ENCODE measurements around the gene YOD1.

YOD1 gene

DNA sequence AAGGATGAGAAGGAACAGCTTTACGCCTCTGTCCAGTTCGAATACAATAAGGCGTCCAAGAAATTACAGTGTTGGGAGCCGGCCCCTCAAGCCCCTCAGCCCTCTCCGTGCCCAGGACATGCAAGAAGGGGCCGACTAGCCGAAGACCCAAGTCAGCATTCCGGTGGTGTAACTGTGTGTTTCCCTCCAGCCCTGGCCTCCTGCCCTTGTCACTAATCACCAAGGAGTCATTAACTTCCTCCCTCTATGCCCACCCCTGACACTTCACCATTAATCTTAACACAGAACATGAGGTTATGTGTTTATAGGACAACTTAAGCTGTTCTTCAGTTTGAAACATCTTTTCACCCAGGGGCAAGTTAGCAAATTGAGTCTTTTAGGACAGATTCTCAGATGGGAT lies 21.2 kb upstream of the YOD1 start:
- no peak for DNase-seq (ENCODE audit: low spot score)

DNA sequence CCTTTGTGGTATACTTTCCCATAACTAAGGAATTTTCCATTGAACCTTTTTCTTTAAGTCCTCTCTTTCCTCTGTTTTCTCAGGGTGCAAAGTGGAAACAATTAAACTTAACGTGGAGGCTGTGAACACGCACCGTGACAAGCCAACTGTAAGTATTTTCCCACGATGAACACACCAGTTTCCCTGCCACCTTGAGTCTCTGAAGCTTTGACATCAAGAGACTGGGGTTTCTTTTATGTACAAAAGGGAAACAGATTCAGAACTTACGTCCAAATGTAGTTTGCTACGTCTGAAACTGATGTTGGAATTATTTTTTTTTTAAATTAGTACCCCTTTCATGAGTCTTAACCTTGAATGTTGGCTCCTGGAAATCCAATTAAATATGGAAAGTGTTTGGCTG lies 20.4 kb upstream of the YOD1 start:
- DNase-seq (ENCODE audit: low spot score) = no peak

DNA sequence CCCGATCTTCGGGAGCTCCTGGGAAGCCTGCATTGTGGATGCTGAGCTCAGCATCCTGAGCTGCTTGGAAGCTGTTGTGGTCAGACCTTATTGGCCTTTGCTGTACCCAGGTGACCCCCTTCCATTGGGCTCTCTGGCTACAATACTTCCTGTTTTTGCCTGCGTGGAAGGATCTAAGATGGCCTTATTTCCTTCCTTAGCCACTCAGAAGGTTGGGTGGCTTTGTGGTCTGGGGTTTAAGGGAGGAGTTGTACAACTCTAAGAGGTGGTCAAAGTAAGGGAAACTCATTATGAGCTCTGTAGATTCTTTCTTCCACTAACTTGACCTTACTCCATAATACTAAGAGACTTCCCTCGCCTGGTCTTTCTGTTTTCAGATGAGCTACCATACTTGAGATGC lies 19.8 kb upstream of the YOD1 start:
- no peak for DNase-seq (ENCODE audit: low spot score)

DNA sequence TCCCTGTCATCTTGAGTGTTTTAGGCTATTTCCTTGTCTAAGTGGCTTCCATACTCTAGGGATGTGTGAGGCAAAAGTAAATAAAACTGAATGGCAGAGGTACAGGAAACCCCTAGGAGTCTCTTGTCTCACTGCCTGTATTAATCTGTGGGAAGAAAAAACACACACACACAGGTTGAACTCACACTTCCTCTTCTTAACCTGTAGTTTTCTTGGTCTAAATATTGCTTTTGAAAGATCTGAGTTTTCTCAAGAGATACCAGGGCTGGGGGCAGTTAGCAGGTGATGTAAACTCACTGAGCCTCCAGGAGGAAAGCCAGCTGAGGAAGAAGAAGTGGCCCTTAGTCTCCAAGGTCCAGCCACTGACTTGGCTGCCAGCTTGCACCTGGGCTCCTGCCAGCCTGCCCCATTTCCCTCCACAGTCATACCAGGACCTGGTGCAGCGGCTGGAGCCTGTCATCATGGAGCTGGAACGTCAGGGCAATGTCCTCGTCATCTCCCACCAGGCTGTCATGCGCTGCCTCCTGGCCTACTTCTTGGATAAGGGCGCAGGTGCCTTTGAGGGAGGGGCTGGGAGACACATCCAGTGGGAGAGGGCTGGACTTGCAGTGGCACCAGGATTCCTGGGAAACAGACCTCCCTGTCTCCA lies 19.0 kb upstream of the YOD1 start:
- DNase-seq (ENCODE audit: low spot score) = no peak

DNA sequence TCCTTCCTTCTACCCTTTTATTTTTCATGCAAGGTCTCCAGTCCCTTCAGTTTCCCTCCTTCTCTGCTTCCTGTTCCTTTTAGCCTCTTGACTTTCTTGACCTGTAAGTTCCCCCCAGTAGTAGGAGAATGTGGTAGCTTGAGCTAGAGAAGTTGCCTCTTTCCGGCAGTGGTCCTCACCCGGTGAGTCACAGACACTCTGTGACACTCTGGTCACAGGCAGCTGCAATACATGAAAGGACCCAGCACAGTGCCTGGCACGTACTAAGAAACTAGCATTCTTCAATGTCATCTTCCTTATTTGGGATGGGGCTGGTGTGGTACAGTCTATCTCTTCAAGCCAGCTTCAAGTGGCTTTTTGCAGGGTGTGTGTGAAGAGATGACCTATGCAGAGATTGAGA lies 18.1 kb upstream of the YOD1 start:
- no peak for DNase-seq (ENCODE audit: low spot score)

DNA sequence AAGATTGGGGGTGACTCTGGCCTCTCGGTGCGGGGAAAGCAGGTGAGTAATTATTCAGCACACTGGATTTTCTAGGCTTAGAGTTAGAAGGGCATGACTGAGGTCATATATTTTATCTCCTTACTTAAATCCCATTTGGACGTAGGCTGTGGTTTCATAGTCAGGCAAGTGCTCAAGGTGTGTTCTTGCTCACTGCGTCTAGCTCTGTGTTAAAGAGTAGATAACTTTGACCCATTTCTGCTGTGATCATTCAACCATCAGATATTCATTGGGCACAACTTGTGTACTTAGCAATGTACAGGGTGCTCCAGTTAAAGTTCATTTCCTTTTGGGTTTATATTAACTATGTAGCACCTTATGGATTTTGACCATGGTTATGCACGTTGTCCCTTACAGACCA lies 16.7 kb upstream of the YOD1 start:
- no peak for DNase-seq (ENCODE audit: low spot score)

DNA sequence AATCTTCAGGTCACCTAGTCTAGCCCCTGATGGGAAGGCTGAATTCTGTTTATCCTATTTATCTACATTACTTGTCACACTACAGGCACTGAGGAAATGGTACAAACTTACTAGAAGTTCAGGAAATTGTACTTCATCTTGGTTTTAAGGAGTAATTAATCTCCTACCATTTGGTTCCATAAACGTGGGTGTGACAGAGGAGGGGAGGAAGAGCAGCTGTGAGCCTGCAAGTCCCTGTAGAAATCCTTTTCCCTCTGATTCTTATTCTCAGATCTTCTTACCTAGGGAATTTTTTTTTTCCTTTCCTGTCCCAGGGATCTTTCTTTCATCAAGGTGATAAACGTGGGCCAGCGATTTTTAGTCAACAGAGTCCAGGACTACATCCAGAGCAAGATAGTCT lies 16.2 kb upstream of the YOD1 start:
- DNase-seq (ENCODE audit: low spot score) = no peak

DNA sequence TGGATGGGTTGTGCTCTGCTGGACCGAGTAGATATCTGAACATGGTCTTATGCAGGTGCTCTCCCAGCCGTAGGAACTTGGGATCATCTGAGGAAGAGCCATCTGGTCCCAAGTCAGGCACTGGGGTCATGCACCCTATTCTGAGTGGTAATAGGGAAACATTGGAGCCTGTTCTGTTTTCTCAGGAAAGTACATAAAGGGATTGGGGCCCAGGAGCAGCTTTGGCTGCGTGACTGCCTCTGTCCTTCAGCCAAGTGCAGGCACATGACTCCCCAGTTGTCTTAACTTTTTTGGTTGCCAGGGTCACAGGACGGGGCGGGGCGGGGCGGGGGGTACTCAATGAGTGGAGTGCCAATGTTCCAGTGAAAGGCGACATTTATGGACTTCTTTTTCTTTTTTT lies 13.6 kb upstream of the YOD1 start:
- DNase-seq (ENCODE audit: low spot score) = no peak

DNA sequence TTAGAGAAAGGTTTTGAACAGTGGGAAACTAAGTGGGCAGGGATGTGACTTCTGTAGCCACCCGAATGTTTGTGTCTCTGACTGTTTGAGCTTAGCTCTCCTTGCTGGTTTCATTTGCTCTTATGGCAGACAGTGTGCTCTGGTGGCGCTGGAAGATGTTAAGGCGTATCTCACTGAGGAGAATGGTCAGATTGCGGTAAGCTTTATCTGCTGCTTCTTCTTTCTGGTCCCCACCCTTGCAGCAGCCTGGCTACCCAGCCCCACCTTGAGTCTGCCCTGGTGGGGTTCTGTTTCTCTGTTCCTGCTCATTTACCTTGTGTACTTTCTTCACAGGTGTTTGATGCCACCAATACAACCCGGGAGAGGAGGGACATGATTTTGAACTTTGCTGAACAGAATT lies 12.0 kb upstream of the YOD1 start:
- DNase-seq (ENCODE audit: low spot score) = no peak

DNA sequence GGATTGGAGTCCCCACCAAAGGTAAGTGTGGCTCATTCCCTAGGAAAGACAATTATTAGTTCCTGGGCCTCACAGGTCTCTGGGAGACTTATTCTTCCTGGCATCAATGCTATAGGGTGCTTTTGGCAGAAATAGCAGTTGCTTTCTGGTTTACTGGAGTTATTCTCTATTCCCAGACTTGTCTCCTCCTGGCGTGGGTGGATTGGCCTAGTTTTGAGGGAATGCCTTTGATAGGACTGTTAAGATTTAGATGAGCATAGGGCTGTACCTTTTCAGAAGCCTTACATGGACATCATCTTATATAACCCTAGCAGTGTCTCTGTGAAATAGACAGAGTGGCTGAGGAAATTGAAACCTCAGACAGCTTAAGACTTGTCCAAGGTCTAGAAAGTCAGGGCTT lies 11.1 kb upstream of the YOD1 start:
- DNase-seq (ENCODE audit: low spot score) = no peak

DNA sequence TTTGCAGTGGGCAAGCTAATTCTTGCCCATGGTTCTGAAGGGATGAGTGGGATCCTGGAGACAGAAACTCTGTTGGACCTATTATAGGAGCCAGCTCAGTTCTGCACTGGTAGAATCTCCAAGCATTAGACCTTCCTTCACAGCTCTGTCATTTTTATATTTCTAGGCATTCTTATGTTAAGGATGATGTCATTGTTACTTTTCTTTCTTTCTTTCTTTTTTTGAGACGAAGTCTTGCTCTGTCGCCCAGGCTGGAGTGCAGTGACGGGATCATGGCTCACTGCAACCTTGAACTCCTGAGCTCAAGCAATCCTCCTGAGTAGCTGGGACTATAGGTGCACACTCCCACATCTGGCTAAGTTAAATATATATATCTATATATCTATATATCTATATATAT lies 9.6 kb upstream of the YOD1 start:
- no peak for DNase-seq (ENCODE audit: low spot score)

DNA sequence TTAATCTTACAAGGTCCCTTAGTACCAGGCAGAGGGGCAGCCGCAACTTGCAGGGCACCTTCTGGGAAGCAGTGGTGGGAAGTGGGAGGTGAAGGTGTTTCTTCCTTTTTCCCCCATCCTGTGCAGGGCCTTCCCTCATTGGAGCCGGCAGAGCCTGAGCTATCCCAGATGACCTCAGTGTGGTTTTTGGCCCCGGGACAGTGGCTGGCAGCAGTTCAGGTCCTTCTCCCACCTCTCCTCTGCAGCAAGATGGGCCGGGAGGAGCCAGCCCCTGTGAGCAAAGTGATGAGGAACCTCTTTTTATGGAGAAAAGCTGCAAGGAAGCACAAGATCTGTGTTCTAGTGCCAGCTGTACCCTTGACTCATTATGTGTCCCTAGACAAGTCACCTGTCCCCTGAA lies 8.9 kb upstream of the YOD1 start:
- DNase-seq (ENCODE audit: low spot score) = no peak

DNA sequence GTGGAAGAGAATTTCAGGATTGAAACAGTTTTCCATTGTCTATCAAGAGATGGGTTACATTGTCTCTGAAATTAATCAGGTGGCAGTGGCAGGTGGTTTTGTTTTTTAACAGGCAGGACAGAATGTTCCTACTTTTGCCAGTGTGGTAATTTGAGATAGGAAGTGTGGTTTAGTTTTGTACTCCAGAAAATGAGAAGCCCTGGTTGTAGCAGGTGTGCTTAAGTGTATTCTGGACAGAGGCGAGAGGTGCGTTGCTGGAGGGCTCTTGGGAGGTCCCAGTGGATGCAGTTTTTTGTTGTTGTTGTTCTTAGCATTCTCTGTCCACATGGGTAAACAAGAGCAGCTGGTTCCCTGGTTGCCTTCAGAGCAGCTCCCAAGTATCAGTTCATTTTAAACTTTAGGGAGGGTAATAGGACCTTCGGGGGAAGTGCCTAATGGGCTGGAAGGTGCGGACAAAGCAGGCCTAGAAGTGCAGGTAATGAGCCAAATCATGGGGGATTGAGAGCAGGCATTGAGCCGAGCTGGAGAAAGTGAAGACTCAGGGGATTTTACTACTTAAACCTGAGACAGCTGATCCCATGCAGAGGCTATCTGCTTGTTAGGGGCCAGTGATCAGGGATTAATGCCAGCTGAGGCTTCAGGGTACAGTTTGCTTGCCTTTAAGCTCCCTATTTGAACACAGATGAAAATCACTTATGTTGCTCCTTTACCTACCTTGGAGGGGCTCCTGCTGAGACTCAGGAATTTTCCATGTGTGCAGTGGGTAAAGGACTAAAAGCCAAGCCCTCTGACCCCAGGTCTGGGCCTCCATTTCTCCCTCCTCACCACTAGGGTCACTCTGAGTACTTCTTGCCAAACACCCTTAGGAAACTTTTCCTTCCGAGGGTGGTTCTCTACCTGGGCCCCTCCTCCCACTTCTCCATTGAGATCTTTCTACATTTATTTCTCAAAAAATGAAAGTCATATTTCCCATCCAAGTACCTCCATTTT lies 8.2 kb upstream of the YOD1 start:
- no peak for DNase-seq (ENCODE audit: low spot score)

DNA sequence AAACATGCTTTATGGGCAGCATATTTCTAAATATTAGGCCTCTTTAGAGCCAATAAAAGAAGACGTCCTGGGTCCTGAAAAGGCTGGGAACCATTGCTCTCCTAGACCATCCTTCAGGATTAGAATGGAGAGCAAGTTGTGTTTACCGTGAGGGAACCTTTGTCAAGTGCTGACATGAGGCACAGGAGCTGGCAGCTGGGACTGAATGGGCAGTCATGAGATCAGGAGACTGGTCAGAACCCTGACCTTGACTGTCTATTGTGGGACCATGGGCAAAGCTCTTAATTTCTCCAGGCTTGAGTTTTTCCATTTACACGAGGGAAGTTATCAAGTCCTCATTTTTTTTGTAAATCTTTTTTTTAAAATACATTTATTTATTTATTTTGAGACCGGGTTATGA lies 7.2 kb upstream of the YOD1 start:
- no peak for DNase-seq (ENCODE audit: low spot score)

DNA sequence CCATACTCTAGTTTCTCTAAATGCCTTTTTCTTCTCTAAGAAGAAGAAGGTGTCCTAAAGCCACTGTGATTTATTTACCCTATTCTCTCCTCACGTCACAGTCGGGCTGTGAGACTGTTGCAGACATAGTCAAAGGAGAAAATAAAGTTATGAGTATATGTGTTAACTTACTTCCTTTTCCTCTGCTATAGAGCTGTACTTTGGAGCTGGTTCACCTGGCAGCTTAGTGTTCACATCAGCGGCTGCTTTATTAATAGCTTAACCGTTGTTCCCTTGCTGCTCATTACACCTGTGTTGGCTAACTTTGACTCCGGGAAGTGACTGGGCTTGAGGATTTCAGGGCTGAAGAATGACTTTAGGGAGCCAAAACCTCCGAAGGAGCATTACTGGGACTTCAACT lies 5.7 kb upstream of the YOD1 start:
- no peak for DNase-seq (ENCODE audit: low spot score)

DNA sequence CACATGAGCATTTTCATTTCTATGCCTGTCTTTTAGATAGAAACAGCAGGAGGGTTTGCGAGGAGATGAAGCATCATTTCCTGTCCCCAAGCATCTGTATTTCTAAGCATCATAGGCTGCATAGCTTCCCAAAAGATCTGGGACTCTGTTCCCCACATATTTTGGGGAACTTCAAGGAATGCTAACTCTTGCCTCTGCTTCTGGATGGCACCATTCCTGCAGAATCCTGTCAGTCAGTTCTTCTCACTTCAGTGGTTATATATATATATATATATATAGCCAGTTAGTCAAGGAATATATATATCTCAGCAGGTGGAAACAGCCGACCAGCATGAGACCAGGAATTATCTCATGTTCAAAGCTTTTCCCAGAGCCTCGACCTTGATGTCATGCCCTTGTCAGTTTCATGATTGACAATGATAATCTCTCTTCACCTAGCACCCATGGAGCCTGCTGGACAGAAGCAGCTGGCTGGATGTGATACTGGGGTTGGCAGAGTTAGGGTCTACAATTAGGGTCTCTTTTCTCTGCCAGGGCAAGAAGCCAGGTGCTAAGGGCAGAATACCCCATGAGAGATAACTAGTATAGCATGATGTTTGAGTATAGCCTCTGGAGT lies 4.5 kb upstream of the YOD1 start:
- DNase-seq (ENCODE audit: low spot score) = no peak

DNA sequence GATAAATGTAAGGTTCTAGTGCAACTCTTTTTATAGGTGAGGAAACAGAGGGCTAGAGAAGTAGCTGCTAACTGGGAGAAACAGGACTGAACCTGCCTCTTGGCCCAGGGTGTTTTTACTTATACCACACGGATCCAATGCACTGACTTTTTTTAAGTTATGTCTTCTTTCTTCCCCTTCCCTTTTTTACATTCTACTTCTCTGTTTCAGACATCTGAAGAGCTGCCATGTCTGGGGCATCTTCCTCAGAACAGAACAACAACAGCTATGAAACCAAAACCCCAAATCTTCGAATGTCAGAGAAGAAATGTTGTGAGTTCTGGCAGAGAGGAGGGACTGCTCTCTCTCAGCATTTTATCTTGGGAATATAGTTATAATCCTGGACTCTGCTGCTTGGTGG lies 3.5 kb upstream of the YOD1 start:
- DNase-seq (ENCODE audit: low spot score) = no peak

DNA sequence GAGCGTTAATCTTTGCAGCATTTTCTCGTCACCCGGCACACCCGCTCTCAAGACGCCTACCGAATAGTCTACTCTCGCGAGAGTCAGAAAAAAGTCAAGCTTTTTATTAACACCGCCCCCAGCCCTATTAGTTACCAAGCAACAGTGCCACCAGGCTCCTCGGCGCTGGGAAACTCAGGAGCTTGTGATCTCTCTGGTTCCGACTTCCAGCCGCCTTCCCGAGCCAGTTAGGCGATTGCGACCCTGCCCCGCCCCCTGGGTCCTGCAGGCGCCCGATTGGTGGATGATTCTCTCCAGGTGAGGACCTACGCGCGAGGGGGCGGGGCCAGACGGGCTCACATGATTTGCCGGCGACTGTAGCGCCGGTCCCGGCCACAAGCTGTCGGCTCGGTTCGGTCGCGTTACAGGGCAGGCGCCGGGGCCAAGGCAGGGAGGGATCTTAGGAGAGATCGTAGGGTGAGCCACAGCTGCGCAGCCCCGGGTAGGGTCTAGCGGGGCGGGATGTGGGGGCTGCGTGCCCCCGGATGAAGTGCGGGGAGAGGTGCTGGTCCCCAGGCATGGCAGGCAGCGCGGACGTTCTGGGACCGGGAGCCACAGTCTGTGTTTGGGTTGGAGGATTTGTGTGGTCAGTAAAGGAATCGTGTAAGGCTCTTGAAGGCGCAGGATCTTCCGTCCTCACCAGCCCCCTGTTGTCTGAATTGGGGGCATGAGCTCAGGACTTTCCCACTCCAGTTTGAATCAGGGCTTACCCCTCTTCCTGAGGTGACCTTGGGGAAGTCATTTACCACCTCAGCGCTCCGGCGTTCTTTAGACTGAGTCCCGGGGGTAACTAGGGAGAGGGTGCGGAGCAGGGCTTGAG lies 2.1 kb upstream of the YOD1 start, which contains the start of gene PFKFB2:
PFKFB2 (plus strand) TSS at position 365 of the 859 bp plus-strand sequence. CDS start 1,443 bp downstream, outside the sequence.
- peak; percentile 99 for DNase-seq (ENCODE audit: low spot score)

DNA sequence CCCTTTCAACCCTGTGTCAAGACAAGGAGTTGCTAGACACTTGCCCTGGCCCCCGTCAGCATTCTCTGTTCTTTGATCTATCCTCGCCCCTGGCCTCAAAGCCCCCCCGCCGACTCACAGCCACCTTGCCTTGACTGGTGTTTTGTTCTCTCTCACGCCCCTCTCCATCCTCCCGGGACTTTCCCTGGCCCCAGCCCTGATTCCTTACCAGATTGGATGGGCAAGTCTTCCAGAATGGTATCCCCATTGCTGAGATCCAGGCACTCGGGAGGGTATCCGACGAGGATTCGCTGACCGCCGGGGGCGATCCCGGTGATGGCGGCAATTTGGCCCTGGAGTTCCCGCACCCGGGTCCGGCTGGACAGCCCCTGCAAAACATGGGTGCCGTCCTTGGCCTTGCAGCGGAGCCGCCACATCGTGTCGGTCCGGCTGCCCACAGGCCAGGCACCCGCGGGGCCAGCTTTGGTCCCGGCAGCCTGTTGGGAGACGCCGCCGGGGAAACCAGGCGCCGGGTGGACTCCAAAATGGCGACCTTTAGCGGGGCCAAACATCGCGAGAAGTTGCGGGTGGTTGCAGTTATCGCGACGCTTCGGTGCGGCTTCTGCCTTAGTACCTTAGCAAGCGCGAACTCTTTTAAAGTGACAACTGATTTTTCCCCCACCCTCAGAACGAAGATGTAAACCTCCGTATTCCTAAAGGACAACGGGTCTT lies 373 bp downstream of the YOD1 start:
- peak; percentile 90 for DNase-seq (ENCODE audit: low spot score)

DNA sequence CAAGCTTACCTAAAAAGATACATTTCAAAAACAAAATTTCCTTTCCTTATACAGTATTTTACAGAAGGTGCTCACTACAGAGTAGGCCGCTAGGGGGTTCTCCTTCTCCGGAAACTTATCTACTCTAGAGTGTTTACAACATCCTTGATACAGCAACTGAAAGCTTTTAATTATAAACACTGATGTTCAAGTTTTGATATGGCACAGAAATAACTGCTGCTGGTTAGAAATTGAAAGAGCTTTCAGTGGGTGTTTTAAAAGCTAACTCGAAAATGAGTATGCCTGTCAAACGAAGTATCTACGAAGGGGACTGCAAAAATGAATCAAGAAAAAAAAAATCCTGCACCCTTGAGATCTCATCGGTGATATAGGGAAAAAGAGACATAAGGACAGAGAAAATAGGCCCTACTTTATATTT lies 1.0 kb downstream of the YOD1 start:
- peak; percentile 68 for DNase-seq (ENCODE audit: low spot score)

DNA sequence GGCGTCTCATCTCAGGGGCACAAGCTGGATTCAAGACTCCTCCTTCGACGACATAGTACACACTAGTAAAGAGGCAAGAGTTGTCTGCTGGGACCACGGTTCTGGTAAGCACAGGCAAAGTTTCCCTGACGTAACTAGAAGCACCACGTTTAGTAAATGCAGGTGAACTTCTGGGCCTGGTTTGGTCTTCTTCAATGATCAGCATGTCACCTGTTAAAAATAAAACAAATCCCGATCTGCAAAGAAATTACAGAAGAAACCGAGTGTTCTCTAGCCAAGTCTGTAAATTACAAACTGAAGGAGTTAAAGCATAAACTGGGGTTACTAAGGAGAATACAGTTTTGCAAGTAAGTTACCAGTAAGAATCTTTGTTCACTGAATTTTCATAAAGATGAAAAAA lies 1.5 kb downstream of the YOD1 start:
- DNase-seq (ENCODE audit: low spot score) = no peak

Data from SW480 (cell line).